Posterior cingulate gyrus (tissue), 11 donors: ENCODE data around the gene DBH.

Experiments
- DNase-seq, 10 donors: peaks; one replicate each; pipeline versions ENCODE4 v3.0.0 to v3.0.0-alpha.2; 2020 to 2021; ENCODE audit warnings: mixed read lengths in 3 of 10
- intact Hi-C: fragments of 100-400 bp; cut with DNase I; formaldehyde crosslinking; loops from one replicate; pipeline ENCODE4 v1.15.1; 2023

The DBH gene

GRCh38 chr9:133677126-133678010, 41.2 kb downstream of the DBH start:
- DNase-seq = peak in 4 of 10 donors; percentile 15 to 76 (median 46)

DNA sequence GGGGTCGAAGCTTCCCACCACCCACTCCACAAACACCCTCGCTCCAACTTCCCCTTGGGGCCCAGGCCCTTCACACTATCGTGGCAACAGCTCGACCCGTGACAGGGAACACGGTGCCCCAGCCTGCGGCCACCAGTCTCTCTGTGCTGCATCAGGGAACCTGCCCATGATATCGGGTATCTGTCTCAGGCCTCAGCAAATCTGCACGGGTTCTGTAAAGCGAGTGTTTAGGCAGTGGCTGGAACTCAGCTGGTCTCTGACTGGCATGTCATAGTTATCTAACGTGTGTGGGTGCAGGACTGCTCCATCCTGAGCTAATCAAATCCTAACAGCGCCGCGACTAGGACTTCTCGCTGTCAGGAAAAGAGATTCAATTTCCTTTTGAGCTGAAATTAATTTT, 42.9 kb downstream of the DBH start:
- intact Hi-C loops = no loop called here

More at GRCh38 chr9:133677126-133678010, 41.2 kb downstream of the DBH start:
- intact Hi-C loops = no loop called here

GRCh38 chr9:133679466-133680061, 43.4 kb downstream of the DBH start:
- peak in 4 of 10 donors; percentile 26 to 85 (median 75) for DNase-seq
- intact Hi-C loops = no loop called here

More for the DNA sequence above, 42.9 kb downstream of the DBH start:
- DNase-seq = peak in 4 of 10 donors; percentile 14 to 83 (median 54)

- intact Hi-C loops = no loop called here
- DNase-seq = peak in 4 of 10 donors; percentile 24 to 58 (median 50)
Observed at GRCh38 chr9:133680250-133680975, 44.2 kb downstream of the DBH start.

- DNase-seq = peak in 4 of 10 donors; percentile 21 to 72 (median 54)
- intact Hi-C loops = no loop called here
Observed at GRCh38 chr9:133680976-133681657, 45.0 kb downstream of the DBH start.

- intact Hi-C loops = no loop called here
- peak in 4 of 10 donors; percentile 9 to 77 (median 57) for DNase-seq
Observed at GRCh38 chr9:133681658-133682306, 45.6 kb downstream of the DBH start.

DNA sequence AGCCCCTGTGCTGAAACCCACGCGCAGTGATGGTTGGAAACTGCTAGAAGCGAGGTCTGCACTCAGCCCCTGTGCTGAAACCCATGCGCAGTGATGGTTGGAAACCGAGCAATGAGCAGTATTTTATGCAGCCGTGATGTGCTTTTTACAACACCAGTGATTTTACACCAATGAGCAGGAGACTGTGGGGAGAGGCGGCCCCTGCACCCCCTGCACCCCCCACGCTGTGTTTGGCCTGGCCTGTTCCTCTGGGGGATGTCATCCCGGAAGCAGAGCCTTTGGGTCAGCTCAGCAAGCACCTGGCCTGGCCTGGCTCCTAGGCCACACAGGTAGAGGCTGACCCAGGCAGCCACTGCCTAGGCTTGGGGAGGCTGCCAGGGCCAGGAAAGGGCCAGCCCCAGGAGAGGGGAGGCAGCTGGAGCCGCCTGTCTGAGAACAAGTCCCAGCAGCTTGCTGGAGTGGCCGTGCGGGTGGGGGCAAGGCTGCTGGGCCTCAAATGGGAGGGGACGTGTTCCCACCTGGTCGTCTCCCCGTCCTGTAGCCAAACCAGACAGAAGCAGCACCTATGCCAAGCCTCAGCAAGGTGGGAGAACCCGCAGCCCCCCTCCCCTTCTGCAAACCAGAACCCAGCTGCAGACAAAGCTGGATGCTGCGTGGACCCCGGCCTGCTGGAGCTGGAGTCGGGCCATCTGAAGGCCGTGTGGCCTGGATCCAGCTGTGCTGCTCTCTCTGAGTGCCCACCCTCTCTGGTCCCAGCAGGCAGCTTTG, 46.8 kb downstream of the DBH start:
- peak in 4 of 10 donors; percentile 22 to 73 (median 61) for DNase-seq
- intact Hi-C loops = no loop called here

- DNase-seq = peak in 1 of 10 donors; percentile 73
- intact Hi-C loops = no loop called here
Observed at GRCh38 chr9:133683586-133684120, 47.5 kb downstream of the DBH start.

- intact Hi-C loops = no loop called here
- DNase-seq = peak in 8 of 10 donors; percentile 41 to 91 (median 68)
Observed at GRCh38 chr9:133684121-133684935, 48.2 kb downstream of the DBH start.

- DNase-seq = peak in 4 of 10 donors; percentile 27 to 76 (median 70)
- intact Hi-C loops = loop anchor here (5.0 kb wide), 1 partner anchor 33 kb away; no protein-coding TSS in a partner anchor
Observed at GRCh38 chr9:133684936-133685361, 48.8 kb downstream of the DBH start.

DNA sequence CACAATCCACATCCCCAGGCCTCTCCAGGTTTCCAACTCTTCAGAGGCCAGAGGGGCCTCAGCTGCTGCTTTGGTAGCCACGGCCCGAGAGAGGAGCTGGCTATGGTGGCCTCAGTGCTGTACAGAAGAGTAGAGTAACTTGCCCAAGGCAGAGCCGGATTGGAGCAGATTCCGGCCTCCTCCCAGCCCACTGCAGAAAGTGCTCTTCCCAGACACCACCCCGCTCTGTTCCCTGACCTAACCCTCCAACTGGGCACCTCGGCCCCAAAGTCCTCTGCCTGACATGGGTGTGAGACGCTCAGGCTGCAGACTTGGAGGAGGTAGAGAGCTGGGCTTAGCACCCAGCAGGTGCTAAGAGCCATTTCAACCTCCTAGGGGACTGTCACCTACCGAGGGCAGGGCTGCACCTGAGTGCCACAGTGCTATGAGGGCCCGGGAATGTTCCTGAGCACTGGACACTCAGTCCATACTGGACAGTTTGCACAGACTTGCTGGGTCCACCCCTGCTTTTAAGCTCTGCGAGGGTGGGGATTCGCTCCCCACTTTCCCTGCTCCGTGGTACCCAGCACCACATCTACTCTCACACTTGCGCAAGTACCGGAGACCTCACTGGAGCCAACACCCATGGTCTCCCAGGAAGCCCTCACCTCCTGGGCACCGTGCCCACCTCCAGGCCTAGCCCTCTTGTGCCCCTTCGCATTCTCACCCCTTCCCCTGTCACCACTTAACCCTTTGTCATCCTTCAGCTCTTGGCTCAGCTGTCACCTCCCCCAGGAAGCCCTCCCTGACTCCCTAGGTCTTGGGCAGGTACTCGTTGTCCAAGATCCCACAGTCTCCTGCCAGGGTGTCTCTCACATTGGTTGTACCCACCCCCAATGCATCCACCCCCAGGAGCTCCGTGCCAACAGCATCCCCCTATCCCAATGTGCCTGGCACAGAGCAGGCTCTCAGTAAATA, 49.8 kb downstream of the DBH start:
- peak in 4 of 10 donors; percentile 12 to 78 (median 50) for DNase-seq
- intact Hi-C loops = loop anchor here (5.0 kb wide), 1 partner anchor 34 kb away; no protein-coding TSS in a partner anchor

DNA sequence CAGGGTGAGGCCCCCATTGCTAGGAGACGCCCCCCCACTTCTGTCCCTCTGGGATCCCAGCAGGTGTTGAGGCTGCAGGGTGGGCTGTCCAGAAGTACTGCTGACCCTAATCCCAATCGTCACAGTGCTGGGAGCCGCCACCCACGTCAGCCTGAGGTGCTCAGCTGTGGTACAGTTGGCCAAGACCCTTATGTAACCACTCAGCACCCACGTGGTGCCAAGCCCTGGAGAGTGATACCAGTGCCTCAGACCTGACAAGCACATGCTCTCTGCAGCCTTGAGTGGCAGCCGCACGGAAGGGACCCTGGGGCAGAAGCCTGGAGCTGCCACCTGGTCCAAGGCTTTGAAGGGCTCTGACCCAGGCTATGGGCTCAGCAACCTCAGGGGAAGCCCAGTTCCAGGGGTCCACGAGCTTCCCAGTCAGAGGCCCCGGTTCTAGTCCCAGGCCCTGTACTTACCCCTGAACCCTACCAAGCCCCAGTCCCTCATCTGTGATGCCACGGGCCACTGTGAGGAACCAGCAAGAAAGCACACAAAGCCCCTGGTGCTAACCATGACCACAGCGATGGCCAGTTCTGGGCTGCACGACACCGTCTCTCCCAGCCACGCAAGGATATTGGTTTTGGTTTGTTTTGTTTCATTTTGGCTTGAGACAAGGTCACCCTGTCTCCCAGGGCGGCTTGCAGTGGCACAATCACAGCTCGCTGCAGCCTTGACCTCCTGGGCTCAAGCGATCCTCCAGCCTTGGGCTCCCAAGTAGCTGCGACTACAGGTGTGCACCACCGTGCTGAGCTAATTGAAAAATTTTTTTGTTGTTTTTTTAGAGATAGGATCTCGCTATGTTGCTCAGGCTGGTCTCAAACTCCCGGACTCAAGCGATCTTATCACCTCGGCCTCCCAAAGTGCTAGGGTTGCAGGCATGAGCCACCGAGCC, 50.7 kb downstream of the DBH start:
- DNase-seq = peak in 9 of 10 donors; percentile 32 to 95 (median 68)
- intact Hi-C loops = loop anchor here (5.0 kb wide), 1 partner anchor 35 kb away; no protein-coding TSS in a partner anchor

GRCh38 chr9:133687856-133688761, 51.9 kb downstream of the DBH start:
- intact Hi-C loops = loop anchor here (5.0 kb wide), 1 partner anchor 36 kb away; no protein-coding TSS in a partner anchor
- DNase-seq = peak in 4 of 10 donors; percentile 27 to 82 (median 76)
